Subcutaneous adipose tissue (tissue), 4 donors: Measurements from ENCODE around the gene TMEM139. TPM values are rescaled to one million over a fixed set of nuclear protein-coding genes. Genes with fewer than 3 reads are reported as not detected.

ENCODE experiments used
- total RNA-seq, 4 donors: library from RNA; depleted of rRNA; stranded (reverse); fragments of >200 nt; gene quantifications; one replicate each; pipeline ENCODE4 v1.1.0, GENCODE V29; 2016
- TF ChIP-seq, protein P1 (sequence below): fragments of 450-650 bp; IDR thresholded peaks from one replicate; pipeline ENCODE4 v1.5.1; 2016; ENCODE audit warnings: low read depth, mild to moderate bottlenecking, control low read depth, antibody characterized with exemption, moderate library complexity

TMEM139 gene
- total RNA-seq: 10 to 100 TPM in 1 of 4 donors, under 1 TPM in 1, not detected in 2; 0.66 to 11.9 TPM

DNA sequence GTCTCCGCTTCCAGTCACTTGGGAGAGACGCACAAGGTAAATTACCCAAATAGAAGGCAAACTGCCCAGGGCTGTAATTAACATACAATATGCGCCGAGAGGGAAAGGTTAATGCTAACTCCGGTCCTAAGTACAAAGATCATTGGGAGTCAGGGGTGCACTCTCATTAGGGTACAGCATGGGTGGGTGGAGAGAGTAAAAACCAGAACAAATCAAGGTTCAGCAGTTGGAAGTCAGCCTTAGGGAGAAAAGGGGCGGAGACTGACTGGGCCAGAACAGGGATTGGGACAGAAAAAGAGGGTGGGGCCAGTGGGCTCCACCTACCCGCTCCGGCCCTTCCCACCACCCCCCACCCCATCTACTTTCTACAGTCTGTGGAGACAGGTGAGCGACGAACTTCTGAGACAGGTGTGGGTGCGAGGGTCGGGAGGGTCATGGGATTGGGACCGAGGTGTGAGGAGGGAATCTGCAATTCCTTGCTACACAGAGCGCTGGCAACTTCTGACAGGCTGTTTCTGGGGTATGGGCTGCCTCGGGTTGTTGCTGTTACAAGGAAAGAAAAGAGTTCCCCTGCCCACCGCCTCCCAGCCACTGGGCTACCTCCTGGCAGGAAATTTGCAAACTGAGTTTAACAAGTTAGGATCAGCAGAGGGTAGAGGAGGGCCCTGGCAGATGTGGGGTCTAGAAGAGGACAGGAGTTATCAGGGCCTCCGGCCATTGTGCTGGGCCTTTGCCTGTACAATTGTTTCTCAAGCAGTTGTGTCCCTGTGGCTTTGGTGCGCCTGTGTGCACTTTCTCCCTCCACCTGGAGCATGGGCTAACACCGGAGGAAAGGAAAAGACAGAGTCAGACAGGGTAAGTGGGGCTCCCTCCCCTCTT lies at the start of gene TMEM139:
Gene TMEM139 (plus strand): TSS at position 368 of the 879 bp plus-strand sequence. CDS start 1,000 bp downstream, outside the sequence.
- TF ChIP-seq, protein P1, sequence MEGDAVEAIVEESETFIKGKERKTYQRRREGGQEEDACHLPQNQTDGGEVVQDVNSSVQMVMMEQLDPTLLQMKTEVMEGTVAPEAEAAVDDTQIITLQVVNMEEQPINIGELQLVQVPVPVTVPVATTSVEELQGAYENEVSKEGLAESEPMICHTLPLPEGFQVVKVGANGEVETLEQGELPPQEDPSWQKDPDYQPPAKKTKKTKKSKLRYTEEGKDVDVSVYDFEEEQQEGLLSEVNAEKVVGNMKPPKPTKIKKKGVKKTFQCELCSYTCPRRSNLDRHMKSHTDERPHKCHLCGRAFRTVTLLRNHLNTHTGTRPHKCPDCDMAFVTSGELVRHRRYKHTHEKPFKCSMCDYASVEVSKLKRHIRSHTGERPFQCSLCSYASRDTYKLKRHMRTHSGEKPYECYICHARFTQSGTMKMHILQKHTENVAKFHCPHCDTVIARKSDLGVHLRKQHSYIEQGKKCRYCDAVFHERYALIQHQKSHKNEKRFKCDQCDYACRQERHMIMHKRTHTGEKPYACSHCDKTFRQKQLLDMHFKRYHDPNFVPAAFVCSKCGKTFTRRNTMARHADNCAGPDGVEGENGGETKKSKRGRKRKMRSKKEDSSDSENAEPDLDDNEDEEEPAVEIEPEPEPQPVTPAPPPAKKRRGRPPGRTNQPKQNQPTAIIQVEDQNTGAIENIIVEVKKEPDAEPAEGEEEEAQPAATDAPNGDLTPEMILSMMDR: no peak

DNA sequence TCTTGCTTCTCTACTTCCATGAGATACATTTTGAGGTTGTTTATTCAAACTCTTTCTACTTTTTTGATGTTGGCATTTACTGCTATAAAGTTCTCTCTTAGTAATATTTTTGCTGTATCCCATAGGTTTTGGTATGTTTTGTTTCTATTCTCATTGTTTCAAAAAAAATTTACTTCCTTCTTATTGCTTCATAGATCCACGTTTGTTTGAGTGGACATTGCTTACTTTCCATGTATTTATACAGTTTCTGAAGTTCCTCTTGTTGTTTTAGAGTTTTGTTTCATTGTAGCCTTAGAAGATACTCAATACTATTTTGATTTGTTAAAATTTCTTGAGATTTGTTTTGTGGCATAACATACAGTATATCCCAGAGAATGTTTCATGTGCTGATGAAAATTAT lies 49.2 kb upstream of the TMEM139 start:
- TF ChIP-seq, protein P1: no peak

DNA sequence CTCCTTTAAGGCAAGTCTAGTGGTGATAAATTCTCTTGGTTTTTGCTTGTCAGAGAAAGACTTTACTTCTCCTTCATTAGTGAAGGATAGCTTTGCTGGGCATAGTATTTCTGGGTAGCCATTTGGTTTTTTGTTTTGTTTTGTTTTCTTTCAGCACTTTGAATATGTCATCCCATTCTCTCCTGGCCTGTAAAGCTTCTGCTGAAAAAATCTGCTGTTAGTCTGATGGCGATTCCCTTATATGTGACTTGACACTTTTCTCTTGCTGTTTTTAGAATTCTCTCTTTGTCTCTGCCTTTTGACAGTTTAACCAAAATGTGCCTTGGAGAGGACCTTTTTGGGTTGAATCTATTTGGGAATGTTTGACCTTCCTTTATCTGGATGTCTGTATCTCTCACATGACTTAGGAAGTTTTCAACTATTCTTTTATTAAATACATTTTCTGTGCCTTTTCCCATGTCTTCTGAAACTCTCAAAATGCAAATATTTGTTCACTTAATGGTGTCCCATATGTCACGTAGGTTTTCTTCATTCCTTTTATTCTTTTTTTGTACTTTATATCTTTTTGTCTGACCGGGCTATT lies 48.3 kb upstream of the TMEM139 start:
- TF ChIP-seq, protein P1: no peak

DNA sequence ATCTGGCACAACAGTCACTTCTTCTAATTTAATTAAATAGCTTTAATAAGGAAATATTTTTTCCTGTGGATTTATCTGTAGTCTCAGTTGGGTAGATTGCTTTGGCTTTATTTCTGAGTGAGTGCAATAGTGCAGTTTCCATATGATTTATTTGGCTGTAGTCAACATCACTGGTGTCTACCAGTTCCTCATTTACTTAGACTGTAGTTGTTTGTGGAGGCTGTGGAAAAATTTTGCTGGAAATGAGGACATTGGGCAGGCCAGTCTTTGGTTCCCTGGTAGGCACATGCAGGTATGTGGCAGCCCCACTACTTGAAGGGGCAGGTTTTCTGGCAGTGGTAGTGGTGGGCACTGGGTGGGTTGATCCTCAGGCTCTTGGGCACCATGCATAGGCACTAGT lies 47.4 kb upstream of the TMEM139 start:
- TF ChIP-seq, protein P1: no peak

DNA sequence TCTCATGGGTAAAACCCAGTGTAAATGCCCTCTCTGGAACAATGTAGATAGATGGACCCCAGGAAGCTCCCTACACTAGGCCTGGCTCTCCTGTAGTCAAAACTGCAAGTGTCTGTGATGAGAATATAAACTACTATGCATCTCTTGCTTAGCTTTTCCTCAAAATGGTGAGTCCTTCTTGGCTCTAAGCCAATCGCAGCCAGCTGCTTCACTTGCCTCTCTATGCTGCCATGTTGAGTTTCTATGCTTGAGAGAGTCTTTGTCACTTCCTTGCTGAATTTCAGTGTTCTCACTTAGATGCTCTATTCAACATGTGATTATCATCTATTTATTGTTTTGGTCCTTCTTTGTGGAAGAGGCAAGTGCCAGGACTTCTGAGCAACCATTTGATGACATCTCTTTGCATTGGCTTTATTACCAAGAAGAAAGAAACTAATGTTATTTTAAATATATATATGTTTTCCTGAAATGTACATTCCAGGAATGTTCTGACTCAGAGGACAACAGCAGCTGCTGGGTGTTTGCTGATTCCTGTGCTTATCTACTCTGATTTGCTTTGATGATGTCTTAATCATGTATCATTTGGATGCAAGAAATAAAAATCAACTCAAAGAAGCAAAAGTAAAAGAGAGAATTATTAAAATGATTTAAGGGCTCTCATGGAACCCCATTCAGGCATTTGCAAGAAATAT lies 46.3 kb upstream of the TMEM139 start:
- TF ChIP-seq, protein P1: no peak

DNA sequence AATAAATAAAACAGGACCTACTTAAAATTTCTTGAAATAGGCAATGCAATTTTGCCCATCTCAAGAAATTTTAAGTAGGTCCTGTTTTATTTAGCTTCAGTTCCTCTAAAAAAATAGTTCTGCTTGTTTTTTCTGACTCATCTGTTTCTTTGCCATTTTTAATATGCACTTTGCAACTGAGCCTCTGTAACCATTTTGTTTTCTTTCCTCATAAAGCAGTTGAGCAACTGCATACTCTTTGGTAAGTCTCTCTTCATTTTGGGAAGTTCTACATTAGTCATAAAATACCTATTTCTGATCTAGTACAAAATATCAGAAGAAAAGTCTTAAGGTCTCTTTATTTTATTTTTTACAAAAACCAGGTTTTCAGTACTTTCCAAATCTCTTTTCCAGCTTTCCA lies 44.9 kb upstream of the TMEM139 start:
- TF ChIP-seq, protein P1: no peak
